Measurements from ENCODE around the gene UNC93A. TPM values are rescaled to one million over a fixed set of nuclear protein-coding genes. Genes with fewer than 3 reads are reported as not detected.

The UNC93A gene
- total RNA-seq, 1 experiment from 2014 or later = not detected

GRCh38 chr6:167298127-167298526, 7.0 kb downstream of the UNC93A start:
- DNase-seq (ENCODE audit: low read depth, low spot score) (no peak), ATAC-seq (no peak)
- POLR2A ChIA-PET = no interaction called here
- no peak overlapping the region for H3K9ac ChIP-seq (ENCODE audit: low read length)
- peaks cover 24% of the 10 kb centered on the region for H3K27me3 ChIP-seq (ENCODE audit: insufficient read depth, low read length)
- H3K9me2 ChIP-seq (ENCODE audit: insufficient read depth) = no peaks in the 10 kb centered on the region
- no peaks in the 10 kb centered on the region for H3K4me1 ChIP-seq (ENCODE audit: control insufficient read depth in 1 of 2, insufficient read depth in 2 of 2, low read length in 2 of 2)
- no peaks in the 10 kb centered on the region for H3K36me3 ChIP-seq (ENCODE audit: control insufficient read depth in 1 of 2, insufficient read depth in 2 of 2, low read length in 2 of 2)
- no peaks in the 10 kb centered on the region for H4K20me1 ChIP-seq (ENCODE audit: insufficient read depth)
- CTCF ChIA-PET = no interaction called here
- no peak overlapping the region for H3K4me3 ChIP-seq (replicated peaks in 1 of 2; ENCODE audit: low read depth in 1 of 2, low read length in 2 of 2)
- intact Hi-C loops (cut with micrococcal nuclease) = no loop called here
- no peak overlapping the region for H3K4me2 ChIP-seq (ENCODE audit: low read length)
- no peaks in the 10 kb centered on the region for H3K79me2 ChIP-seq (ENCODE audit: insufficient read depth, low read length)
- no peak overlapping the region for H2AFZ ChIP-seq (ENCODE audit: low read depth, low read length, poor library complexity, severe bottlenecking)
- no TSS peak for BruUV-seq (replicated peaks)
- RAD21 ChIA-PET (ENCODE audit: low non-redundant PET in 1 of 2, low total read pairs in 2 of 2, uncharacterized antibody in 2 of 2, unreplicated experiment in 2 of 2) = no interaction called here
- no peak for TF ChIP-seq ZFX (IDR thresholded peaks at IDR 0.05)
- TF ChIP-seq ZNF274 (IDR thresholded peaks at IDR 0.05; ENCODE audit: low read depth, low read length) = no peak
- no peak for TF ChIP-seq SRF (IDR thresholded peaks at IDR 0.05; ENCODE audit: low read depth)
- TF ChIP-seq, protein P1, sequence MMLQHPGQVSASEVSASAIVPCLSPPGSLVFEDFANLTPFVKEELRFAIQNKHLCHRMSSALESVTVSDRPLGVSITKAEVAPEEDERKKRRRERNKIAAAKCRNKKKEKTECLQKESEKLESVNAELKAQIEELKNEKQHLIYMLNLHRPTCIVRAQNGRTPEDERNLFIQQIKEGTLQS (IDR thresholded peaks at IDR 0.05) = no peak
- no peak for TF ChIP-seq TCF7L2 (IDR thresholded peaks at IDR 0.05; ENCODE audit: borderline replicate concordance, extremely low read depth, insufficient read depth, insufficient read length)
- TF ChIP-seq FOSL1 (IDR thresholded peaks at IDR 0.05; ENCODE audit: low read depth) = no peak
- TF ChIP-seq CBX3 (IDR thresholded peaks at IDR 0.05; ENCODE audit: low read depth) = no peak
- TF ChIP-seq SIN3A (IDR thresholded peaks at IDR 0.05; ENCODE audit: low read depth) = no peak
- no peak for TF ChIP-seq REST (IDR thresholded peaks at IDR 0.05; ENCODE audit: low read depth)
- TF ChIP-seq EGR1 (IDR thresholded peaks at IDR 0.05; ENCODE audit: low read depth) = no peak
- no peak for TF ChIP-seq POLR2A (IDR thresholded peaks at IDR 0.05; ENCODE audit: borderline replicate concordance, extremely low read depth, insufficient read depth, insufficient read length)
- TF ChIP-seq, protein P2, sequence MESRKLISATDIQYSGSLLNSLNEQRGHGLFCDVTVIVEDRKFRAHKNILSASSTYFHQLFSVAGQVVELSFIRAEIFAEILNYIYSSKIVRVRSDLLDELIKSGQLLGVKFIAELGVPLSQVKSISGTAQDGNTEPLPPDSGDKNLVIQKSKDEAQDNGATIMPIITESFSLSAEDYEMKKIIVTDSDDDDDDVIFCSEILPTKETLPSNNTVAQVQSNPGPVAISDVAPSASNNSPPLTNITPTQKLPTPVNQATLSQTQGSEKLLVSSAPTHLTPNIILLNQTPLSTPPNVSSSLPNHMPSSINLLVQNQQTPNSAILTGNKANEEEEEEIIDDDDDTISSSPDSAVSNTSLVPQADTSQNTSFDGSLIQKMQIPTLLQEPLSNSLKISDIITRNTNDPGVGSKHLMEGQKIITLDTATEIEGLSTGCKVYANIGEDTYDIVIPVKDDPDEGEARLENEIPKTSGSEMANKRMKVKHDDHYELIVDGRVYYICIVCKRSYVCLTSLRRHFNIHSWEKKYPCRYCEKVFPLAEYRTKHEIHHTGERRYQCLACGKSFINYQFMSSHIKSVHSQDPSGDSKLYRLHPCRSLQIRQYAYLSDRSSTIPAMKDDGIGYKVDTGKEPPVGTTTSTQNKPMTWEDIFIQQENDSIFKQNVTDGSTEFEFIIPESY (IDR thresholded peaks at IDR 0.05; ENCODE audit: extremely low read depth, insufficient replicate concordance, low read length) = no peak
- TF ChIP-seq POLR2AphosphoS5 (IDR thresholded peaks at IDR 0.05; ENCODE audit: low read depth, low read length) = no peak
- no peak for TF ChIP-seq EZH2phosphoT487 (IDR thresholded peaks at IDR 0.05; ENCODE audit: borderline replicate concordance)
- H3K9me3 ChIP-seq (ENCODE audit: control insufficient read depth in 1 of 2, insufficient read depth in 1 of 2, low read depth in 1 of 2, low read length in 2 of 2) = no peaks in the 10 kb centered on the region
- H3K27ac ChIP-seq (ENCODE audit: low read depth, low read length) = no peak overlapping the region

Measured in HCT116 (cell line).